22Rv1 (cell line): ENCODE measurements around the gene FAM13C.

Experiments used
- H3K27ac ChIP-seq: fragments of 450-650 bp; 2 replicates; pipeline ENCODE4 v1.5.1; 2017
- ZFX ChIP-seq: fragments of 450-650 bp; IDR thresholded peaks from 2 replicates; pipeline ENCODE4 v1.6.1; 2017; ENCODE audit warnings: antibody characterized with exemption, borderline replicate concordance
- TF ChIP-seq, protein P1 (sequence below): fragments of 450-650 bp; IDR thresholded peaks from 2 replicates; pipeline ENCODE4 v1.5.1; 2017; ENCODE audit warnings: mild to moderate bottlenecking

Gene FAM13C

DNA sequence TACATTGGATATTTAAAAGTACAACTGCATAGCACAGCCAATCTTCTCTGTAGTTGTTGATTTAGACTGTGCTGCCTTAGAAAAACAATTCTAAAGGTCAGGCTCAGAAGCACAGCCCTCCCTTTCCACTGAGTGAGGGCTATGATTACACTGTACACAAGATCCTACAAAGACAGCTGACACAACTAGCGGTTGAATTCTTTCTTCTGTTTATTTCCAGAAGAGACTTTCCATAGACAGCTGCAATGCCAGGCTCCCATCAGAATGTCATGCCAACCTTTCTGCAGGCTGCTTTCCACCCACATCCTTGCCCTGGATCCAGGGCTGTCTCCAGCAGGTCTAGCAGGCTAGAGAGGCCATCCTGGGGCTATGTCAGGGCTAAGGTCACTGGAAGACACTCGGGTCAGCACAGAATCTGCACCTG, 39.3 kb downstream of the FAM13C start:
- peak overlapping the region; percentile 52 for H3K27ac ChIP-seq

DNA sequence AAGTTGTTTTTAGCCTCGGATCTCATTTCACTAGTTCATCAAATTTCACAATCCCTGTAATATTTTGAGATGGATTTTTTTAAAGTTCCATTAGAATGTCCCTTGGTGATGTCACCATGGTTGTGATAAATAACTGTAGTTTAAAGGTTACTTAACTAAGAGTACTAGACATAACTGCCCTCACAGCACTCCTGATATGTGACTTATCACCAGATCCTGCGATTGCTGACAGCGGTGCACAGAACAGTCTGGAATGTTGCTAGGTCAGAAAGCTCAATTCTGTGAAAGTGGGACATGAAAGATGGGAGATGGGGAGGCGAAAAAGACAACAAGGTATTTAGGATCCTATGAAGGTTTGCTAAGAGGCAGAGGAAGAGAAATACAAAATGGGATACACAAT, 40.2 kb downstream of the FAM13C start:
- no peak overlapping the region for H3K27ac ChIP-seq
- TF ChIP-seq ZFX = no peak
- TF ChIP-seq, protein P1, sequence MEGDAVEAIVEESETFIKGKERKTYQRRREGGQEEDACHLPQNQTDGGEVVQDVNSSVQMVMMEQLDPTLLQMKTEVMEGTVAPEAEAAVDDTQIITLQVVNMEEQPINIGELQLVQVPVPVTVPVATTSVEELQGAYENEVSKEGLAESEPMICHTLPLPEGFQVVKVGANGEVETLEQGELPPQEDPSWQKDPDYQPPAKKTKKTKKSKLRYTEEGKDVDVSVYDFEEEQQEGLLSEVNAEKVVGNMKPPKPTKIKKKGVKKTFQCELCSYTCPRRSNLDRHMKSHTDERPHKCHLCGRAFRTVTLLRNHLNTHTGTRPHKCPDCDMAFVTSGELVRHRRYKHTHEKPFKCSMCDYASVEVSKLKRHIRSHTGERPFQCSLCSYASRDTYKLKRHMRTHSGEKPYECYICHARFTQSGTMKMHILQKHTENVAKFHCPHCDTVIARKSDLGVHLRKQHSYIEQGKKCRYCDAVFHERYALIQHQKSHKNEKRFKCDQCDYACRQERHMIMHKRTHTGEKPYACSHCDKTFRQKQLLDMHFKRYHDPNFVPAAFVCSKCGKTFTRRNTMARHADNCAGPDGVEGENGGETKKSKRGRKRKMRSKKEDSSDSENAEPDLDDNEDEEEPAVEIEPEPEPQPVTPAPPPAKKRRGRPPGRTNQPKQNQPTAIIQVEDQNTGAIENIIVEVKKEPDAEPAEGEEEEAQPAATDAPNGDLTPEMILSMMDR = no peak

More for the DNA sequence above, 39.3 kb downstream of the FAM13C start:
- TF ChIP-seq, protein P1 = no peak
- TF ChIP-seq ZFX = no peak

DNA sequence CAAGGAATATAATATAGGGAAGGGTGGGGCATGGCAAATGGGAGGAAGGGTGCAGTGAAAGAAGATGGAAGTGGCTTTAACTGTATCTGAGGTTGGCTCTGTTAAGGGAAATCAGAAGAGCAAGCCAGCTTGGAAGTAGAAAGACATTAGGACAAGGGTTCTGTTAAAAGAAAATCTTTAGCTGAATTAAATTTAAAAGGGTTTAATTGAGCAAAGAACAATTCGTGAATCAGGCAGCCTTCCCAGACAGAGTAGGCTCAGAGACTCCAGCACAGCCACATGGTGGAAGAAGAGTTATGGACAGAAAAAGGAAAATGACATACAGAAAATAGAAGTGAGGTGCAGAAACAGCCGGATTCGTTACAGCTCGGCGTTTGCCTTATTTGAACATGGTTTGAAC, 42.0 kb downstream of the FAM13C start:
- H3K27ac ChIP-seq = 0 out of 2 replicates have a peak overlapping the region, but pooled peaks have one; percentile 51
- TF ChIP-seq, protein P1 = no peak
- no peak for TF ChIP-seq ZFX

DNA sequence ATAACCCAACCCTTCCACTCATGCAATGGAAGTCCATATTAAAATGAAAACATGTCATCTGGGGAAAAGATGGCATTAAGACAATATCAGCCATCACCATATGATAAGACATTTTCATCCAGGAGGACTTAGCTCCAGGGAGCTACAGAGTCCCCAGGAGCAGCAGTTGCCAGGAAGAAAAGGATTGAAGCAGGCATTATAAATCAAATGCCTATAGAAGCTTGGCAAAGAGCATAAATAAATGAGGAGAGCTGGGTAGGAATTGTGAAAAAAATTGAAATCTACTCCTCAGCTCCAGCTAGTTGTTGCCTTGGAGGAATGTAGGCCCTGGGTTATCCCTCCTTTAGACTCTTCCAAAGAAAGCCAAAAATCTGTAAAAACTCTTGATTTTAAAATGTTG, 42.5 kb downstream of the FAM13C start:
- no peak for TF ChIP-seq ZFX
- TF ChIP-seq, protein P1 = no peak
- H3K27ac ChIP-seq = peak overlapping the region; percentile 51

DNA sequence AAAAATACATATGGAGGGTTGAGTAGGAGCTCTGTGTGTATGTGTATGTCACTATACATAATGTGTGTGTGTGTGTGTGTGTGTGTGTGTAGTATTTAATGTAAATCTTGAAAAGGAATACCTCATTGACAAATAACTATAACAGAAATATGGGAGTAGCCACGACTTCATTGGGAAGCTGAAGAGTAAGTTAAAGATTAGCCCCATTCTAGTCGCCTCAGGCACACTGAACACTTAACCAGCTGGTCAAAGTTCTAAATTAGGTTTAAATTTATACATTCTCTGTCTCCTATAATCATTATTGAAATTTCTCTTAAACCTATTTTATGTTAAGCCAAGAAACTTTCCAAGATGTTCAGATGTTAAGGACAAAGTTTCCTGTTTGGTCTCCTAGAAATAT, 45.3 kb downstream of the FAM13C start:
- TF ChIP-seq ZFX = no peak

DNA sequence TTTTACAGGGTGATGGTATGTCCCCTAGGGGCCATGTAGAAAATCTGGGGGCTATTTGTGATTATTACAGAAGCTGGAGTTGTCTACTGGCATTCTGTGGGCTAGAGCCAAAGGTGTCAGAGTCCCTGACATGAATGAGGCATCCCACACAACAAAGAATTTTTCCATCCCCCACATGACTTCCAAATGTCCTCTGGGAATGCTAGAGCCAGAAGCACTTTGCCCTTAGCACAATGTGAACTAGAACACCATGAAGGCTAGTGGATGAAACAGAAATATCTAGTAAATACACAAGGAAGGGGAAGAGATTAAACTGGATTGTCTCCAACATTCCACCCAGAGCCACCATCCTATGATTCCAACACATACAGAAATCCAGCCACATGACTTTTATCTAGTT, 46.9 kb downstream of the FAM13C start:
- TF ChIP-seq, protein P1 = no peak
- TF ChIP-seq ZFX = no peak
- H3K27ac ChIP-seq = no peak overlapping the region

More for the DNA sequence above, 45.3 kb downstream of the FAM13C start:
- H3K27ac ChIP-seq = no peak overlapping the region

DNA sequence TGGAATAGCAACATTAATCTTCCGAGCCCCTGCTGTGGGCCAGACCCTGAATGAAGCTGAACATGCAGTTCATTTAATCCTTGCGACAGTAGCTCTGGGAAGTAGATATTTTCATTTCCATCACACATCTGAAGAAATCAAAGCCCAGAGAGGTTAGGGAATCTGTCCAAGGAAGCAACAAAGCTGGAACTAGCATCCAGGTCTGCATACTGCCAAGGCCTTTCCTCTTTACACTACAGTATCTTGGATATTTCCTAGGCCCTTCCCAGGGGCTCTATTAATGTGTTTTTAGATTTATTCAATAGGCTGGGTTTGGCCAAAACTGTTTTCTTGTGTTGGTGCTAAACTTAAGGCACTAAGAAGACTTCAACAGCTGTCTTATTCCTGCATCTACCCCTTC, 48.1 kb downstream of the FAM13C start:
- no peak for TF ChIP-seq ZFX
- TF ChIP-seq, protein P1 = no peak
- no peak overlapping the region for H3K27ac ChIP-seq

DNA sequence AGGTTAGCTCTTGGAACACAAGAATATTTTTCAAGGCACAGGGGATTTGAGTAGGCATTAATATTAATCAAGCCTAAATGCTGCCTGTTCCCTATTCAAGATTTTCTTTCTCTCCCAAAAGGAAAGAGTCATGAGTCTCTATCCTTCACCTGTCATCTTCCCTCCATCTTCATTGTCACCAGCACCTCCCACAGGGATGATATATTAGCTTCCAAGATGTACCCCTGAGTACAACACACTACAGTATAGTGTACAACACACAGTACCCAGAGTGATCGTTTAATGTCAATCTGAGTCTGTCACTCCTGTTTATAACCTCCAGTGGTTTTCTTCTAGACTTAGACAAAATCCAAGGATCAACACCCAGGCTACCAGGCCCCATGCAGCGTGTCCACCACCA, 50.1 kb downstream of the FAM13C start:
- no peak overlapping the region for H3K27ac ChIP-seq
- TF ChIP-seq, protein P1 = no peak
- no peak for TF ChIP-seq ZFX
